Measurements from ENCODE around the gene MSL3. TPM values are rescaled to one million over a fixed set of nuclear protein-coding genes. Genes with fewer than 3 reads are reported as not detected.

Gene MSL3
- total RNA-seq, 3 donors from 2014 or later (not counting 1 experiment from before 2014, with no cell fraction given): 63.0 to 64.9 (median 63.3) TPM

DNA sequence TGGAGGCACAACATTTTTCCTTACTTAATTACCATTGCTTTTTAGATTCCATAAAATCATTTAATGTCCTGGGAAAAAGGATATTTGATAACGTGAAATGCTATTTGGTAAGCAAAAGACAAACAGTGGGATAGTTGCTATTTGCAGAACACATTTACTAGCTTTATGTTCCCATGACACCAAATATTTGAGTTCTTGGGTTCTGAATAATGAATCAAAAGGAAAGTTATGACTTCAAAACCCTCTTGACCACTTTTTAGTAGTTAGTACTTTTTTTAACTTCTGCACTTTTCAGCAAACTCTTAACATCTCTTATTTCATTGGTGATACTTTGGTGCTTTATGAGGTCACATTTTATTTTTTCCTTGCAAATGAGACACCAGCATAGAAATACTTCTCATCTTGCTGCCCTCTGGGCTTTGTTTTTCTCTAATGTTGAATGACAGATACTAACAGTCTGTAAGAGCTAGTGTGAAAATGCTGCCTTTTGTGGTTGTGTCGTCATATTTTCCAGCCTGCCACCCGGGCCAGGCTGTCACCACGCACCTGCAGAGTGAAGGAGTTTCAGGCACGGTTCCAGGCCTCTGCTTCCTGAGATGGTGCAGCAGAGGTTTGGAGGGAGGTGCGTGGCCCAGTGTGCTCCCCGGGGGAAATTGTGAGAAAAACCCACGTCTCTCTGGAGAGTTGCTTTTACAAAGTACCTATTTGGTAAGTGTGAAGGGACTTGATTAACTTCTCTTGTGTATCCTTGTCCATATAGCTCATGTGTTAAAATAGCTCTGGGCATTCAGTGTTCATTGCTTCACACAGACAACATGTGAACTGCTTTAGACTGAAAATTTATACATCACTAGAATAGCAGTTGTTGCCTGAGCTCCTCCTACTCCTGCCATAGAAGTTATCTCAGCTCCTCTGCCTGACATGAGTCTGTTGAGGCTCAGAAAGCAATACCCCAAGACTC, 34.7 kb downstream of the MSL3 start:
- Mint-ChIP-seq H3K4me1 (peaks cover 13 to 16% of the 10 kb centered on the region in 2 donors), H3K36me3 (no peaks in the 10 kb centered on the region), H3K9me3 (no peaks in the 10 kb centered on the region), H3K27ac (peak overlapping the region; percentile 74 to 84), H3K4me3 (peak overlapping the region; percentile 29), H3K27me3 (ENCODE audit: low read depth in 2 of 2) (no peaks in the 10 kb centered on the region)
- 0% methylated on average over 7 of the region's 8 CpGs for WGBS (ENCODE audit: insufficient coverage)
- ATAC-seq (peak; percentile 57 to 80 (median 71)), DNase-seq (peak; percentile 15 to 68)
- no peak overlapping the region for H3K4me3 ChIP-seq (ENCODE audit: low read length)
- no peaks in the 10 kb centered on the region for H3K36me3 ChIP-seq (ENCODE audit: control insufficient read depth, insufficient read depth, low read length)
- no peaks in the 10 kb centered on the region for H3K27me3 ChIP-seq (ENCODE audit: control insufficient read depth, insufficient read depth, low read length)
- peak overlapping the region; percentile 55 for H3K27ac ChIP-seq (ENCODE audit: low read length)
- intact Hi-C loops (cut with micrococcal nuclease): no loop called here
- H3K4me1 ChIP-seq (ENCODE audit: control insufficient read depth, insufficient read depth, low read length): peaks cover 13% of the 10 kb centered on the region
- TF ChIP-seq CTCF (IDR thresholded peaks at IDR 0.05): no peak
- H3K9me3 ChIP-seq (ENCODE audit: control insufficient read depth, insufficient read depth, low read length): no peaks in the 10 kb centered on the region

GRCh38 chrX:11793734-11794133, 35.7 kb downstream of the MSL3 start:
- no peak for ATAC-seq
- Histone ChIP-seq H3K36me3 (ENCODE audit: control insufficient read depth, insufficient read depth, low read length) (no peaks in the 10 kb centered on the region), H3K4me1 (ENCODE audit: control insufficient read depth, insufficient read depth, low read length) (peaks cover 12% of the 10 kb centered on the region), H3K9me3 (ENCODE audit: control insufficient read depth, insufficient read depth, low read length) (no peaks in the 10 kb centered on the region), H3K4me3 (ENCODE audit: low read length) (no peak overlapping the region), H3K27me3 (ENCODE audit: control insufficient read depth, insufficient read depth, low read length) (no peaks in the 10 kb centered on the region), H3K27ac (ENCODE audit: low read length) (no peak overlapping the region)
- Mint-ChIP-seq H3K36me3 (no peaks in the 10 kb centered on the region), H3K27ac (peak overlapping the region; percentile 74 to 84), H3K27me3 (ENCODE audit: low read depth in 2 of 2) (no peaks in the 10 kb centered on the region), H3K4me3 (no peak overlapping the region), H3K9me3 (no peaks in the 10 kb centered on the region), H3K4me1 (peaks cover 13 to 16% of the 10 kb centered on the region in 2 donors)
- no peak for DNase-seq
- 71% methylated on average over 6 of the region's 6 CpGs for WGBS (ENCODE audit: insufficient coverage)
- TF ChIP-seq CTCF (IDR thresholded peaks at IDR 0.05): no peak
- intact Hi-C loops (cut with micrococcal nuclease): no loop called here

DNA sequence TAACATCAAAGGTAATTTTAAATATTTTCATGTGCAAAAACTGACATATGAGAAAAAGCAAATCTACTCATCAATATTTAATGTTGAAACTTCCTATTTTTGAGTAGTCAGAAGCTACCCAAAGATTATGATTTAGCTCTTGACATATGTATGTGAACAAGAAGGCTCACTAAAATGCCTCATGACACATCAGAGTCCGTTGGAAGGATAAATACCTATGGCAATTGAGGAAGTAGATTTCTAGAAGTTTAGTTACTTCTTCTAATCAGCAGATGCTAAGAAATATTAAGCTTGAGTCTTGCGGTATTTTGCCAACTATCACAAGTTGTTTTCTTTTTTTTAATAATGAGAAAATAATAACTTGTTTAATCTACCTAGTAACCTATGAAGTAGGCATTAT, 55.3 kb downstream of the MSL3 start:
- Mint-ChIP-seq H3K9me3 (no peaks in the 10 kb centered on the region), H3K4me3 (no peak overlapping the region), H3K4me1 (no peaks in the 10 kb centered on the region), H3K27ac (no peak overlapping the region), H3K36me3 (no peaks in the 10 kb centered on the region), H3K27me3 (ENCODE audit: low read depth in 2 of 2) (peaks cover 2 to 23% of the 10 kb centered on the region in 2 donors)
- intact Hi-C loops (cut with micrococcal nuclease): no loop called here
- no peak overlapping the region for H3K4me3 ChIP-seq (ENCODE audit: low read length)
- no peaks in the 10 kb centered on the region for H3K27me3 ChIP-seq (ENCODE audit: control insufficient read depth, insufficient read depth, low read length)
- DNase-seq (no peak), ATAC-seq (no peak)
- H3K36me3 ChIP-seq (ENCODE audit: control insufficient read depth, insufficient read depth, low read length): no peaks in the 10 kb centered on the region
- no peak for TF ChIP-seq CTCF (IDR thresholded peaks at IDR 0.05)
- H3K4me1 ChIP-seq (ENCODE audit: control insufficient read depth, insufficient read depth, low read length): no peaks in the 10 kb centered on the region
- WGBS (ENCODE audit: insufficient coverage): no CpG with 5 or more reads among the region's 2 CpGs
- H3K9me3 ChIP-seq (ENCODE audit: control insufficient read depth, insufficient read depth, low read length): no peaks in the 10 kb centered on the region
- H3K27ac ChIP-seq (ENCODE audit: low read length): no peak overlapping the region

Other genes starting within 250 kb of the MSL3 start
- gene ARHGAP6, start 92.3 kb upstream of the MSL3 start, total RNA-seq: 1 to 10 TPM in 2 of 3 donors, under 1 TPM in 1; 0.32 to 1.9 (median 1.8) TPM